Activated CD4-positive, alpha-beta memory T cell treated with anti-CD3 and anti-CD28 coated beads, Interleukin-2, amount 10 ng/mL, durations not matched to agents 7 days and 5 days (primary cell): ENCODE data around the gene APC. TPM values are rescaled to one million over a fixed set of nuclear protein-coding genes. Genes with fewer than 3 reads are reported as not detected.
A peak's percentile ranks its signal among the peaks of the same experiment; 100 is the strongest.
"Not testable (repeated sequence)": the region's sequence is repeated elsewhere in the genome, so short reads cannot be mapped to it uniquely, and the experiment has no call there.

ENCODE experiments used
- CTCF ChIA-PET: fragments of 350-600 bp; sonication (Branson Sonifier 250); formaldehyde crosslinking; loops from one replicate; lab custom pipeline; 2021; ENCODE audit warnings: antibody characterized with exemption, inconsistent platforms; lab: Charles Lee
- POLR2A ChIA-PET: fragments of 350-600 bp; sonication (Branson Sonifier 250); formaldehyde crosslinking; loops from one replicate; lab custom pipeline; 2021; ENCODE audit warnings: antibody characterized with exemption; lab: Charles Lee
- DNase-seq: peaks from one replicate; pipeline ENCODE4 v3.0.0-alpha.2; 2020
- H3K27ac Mint-ChIP-seq: one replicate; pipeline ENCODE4 v1.8.0; 2021; ENCODE audit warnings: mild to moderate bottlenecking, mixed read lengths
- H3K27me3 Mint-ChIP-seq: one replicate; pipeline ENCODE4 v1.8.0; 2021; ENCODE audit warnings: mixed read lengths
- H3K36me3 Mint-ChIP-seq: one replicate; pipeline ENCODE4 v1.8.0; 2021; ENCODE audit warnings: low read depth, mixed read lengths
- H3K4me1 Mint-ChIP-seq: one replicate; pipeline ENCODE4 v1.8.0; 2021; ENCODE audit warnings: mixed read lengths
- H3K4me3 Mint-ChIP-seq: one replicate; pipeline ENCODE4 v1.8.0; 2021; ENCODE audit warnings: mild to moderate bottlenecking, mixed read lengths
- H3K9me3 Mint-ChIP-seq: one replicate; pipeline ENCODE4 v1.8.0; 2021; ENCODE audit warnings: mixed read lengths
- total RNA-seq, 2 experiments: library from RNA; stranded (reverse); gene quantifications; one replicate each; pipeline ENCODE4 v1.2.3, GENCODE V29; 2021

APC gene
- total RNA-seq, 2 experiments from 2014 or later, result 21.7 to 21.9 TPM

DNA sequence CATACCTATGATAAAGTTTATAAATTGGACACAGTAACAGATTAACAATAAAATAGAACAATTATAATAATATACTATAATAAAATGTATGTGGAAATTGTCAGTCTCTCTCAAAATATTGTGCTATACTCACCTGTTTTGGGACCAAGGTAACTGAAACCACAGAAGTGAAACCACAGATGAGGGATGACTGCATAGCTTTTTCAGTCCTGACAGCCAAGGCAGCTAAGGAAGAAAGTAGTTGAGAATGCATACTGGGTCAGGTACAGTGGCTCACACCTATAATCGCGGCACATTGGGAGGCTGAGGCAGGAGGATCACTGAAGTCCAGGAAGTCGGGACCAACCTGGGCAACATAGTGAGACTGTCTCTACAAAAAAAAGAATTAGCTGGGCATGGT is 132.3 kb downstream of the APC start:
- DNase-seq, result no peak
- Mint-ChIP-seq H3K27me3 (no peaks in the 10 kb centered on the region), H3K4me3 (no peak overlapping the region), H3K4me1 (peaks cover 64% of the 10 kb centered on the region), H3K27ac (peak overlapping the region; percentile 68), H3K36me3 (peaks cover 73% of the 10 kb centered on the region), H3K9me3 (no peaks in the 10 kb centered on the region)
- ChIA-PET CTCF (interaction anchor here (1.1 to 1.2 kb wide), 2 partner anchors 8 to 96 kb away, joined by 3 to 8 read pairs; partner anchors contain the start of gene SRP19), POLR2A (interaction anchor here (1.0 to 2.3 kb wide), 5 partner anchors 9 to 106 kb away, joined by 3 to 10 read pairs (median 5); partner anchors contain the start of genes DCP2 and REEP5)

DNA sequence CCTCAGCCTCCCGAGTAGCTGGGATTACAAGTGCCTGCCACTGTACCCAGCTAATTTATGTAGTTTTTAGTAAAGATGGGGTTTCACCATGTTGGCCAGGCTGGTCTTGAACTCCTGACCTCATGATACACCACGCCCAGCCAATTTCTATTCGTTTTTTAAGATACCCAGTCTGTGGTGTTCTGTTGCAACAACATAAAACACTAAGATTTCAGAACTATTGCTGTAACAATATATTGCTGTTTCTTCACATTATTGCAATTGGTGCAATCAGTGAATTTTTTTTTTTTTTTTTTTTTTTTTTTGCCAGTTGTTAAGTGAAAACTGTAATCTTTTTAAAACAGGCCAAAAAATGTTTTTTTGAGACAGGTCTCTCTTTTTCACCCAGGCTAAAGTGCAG is 133.3 kb downstream of the APC start:
- Mint-ChIP-seq H3K4me1 (peaks cover 61% of the 10 kb centered on the region), H3K36me3 (peaks cover 75% of the 10 kb centered on the region), H3K27ac (no peak overlapping the region), H3K9me3 (no peaks in the 10 kb centered on the region), H3K27me3 (no peaks in the 10 kb centered on the region), H3K4me3 (no peak overlapping the region)
- CTCF ChIA-PET, result no interaction called here
- POLR2A ChIA-PET, result interaction anchor here (1.4 to 2.3 kb wide), 2 partner anchors 8 to 10 kb away, joined by 5 to 10 read pairs; no protein-coding TSS in a partner anchor
- no peak for DNase-seq

DNA sequence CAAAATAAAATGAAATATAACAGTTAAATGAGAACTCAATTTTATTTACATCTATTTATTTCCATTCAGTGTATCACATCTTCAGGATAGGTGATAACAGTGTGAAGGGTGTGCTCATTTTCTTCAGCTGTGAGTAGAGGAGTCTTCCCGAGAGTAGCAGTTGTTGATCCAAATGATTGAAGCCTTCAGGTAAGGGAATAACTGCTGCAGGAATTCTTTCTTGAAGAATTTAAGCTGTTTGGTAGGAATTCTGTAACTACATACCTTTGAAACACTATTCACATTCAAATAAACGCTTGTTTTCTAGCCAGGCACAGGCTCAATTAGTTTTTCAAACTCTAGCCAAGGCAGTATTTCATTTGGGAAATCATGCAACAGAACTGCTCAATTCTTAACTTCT is 138.7 kb downstream of the APC start:
- Mint-ChIP-seq H3K27me3 (no peaks in the 10 kb centered on the region), H3K4me3 (no peak overlapping the region), H3K36me3 (peaks cover 64% of the 10 kb centered on the region), H3K9me3 (no peaks in the 10 kb centered on the region), H3K27ac (no peak overlapping the region), H3K4me1 (peaks cover 61% of the 10 kb centered on the region)
- POLR2A ChIA-PET, result interaction anchor here (1.2 to 3.3 kb wide), 3 partner anchors 9 to 46 kb away, joined by 3 to 19 read pairs (median 11); partner anchors contain the start of gene REEP5
- CTCF ChIA-PET, result no interaction called here
- no peak for DNase-seq

DNA sequence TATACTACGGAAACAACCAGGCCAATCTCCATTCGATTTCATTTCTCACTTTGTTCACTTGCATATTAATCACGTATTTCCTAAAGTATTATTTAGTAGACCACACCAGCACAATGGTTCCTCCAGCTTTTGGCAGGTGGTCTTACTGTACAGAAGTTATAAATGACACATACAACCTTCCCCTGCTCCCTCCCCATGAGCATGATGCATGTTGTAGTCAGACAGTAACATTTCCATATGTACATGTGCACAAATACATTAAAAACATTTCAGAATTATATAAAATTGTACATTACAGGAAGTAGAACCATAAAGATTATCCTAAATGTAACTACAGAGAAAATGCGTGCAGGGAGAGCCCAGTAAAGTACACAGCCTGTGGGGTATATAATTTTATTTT is 140.4 kb downstream of the APC start:
- ChIA-PET CTCF (interaction anchor here (0.7 to 1.4 kb wide), 10 partner anchors 10 to 327 kb away, joined by 3 to 5 read pairs (median 3); partner anchors contain the start of gene SRP19), POLR2A (interaction anchor here (0.8 to 3.3 kb wide), 10 partner anchors 8 to 144 kb away, joined by 3 to 19 read pairs (median 6); partner anchors contain the start of genes REEP5 and SRP19)
- Mint-ChIP-seq H3K27me3 (no peaks in the 10 kb centered on the region), H3K9me3 (no peaks in the 10 kb centered on the region), H3K36me3 (peaks cover 56% of the 10 kb centered on the region), H3K4me1 (peaks cover 56% of the 10 kb centered on the region), H3K4me3 (no peak overlapping the region), H3K27ac (peak overlapping the region; percentile 71)
- no peak for DNase-seq

DNA sequence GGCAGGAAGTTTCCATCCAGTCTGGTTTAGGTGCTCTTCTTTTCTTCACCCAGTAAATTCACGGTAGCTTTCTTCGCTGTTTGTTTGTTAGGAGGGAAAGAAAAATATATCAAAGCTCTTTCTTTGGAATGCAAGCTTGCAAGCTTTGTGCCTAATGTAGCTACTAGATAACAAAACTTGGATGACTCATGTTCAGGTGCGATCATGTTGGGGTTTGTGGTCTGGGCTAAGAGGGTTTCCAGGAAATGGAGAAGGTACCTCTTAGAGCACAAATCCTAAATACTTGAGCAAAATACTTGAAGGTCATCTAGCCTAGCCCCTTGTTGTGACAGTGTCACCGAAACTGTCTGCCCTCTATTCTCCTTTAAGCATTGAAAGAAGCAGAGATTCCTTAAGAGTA is 141.1 kb downstream of the APC start:
- H3K4me1 Mint-ChIP-seq, result peaks cover 52% of the 10 kb centered on the region
- H3K27ac Mint-ChIP-seq, result peak overlapping the region; percentile 71
- POLR2A ChIA-PET, result interaction anchor here (0.8 to 3.3 kb wide), 11 partner anchors 9 to 144 kb away, joined by 3 to 19 read pairs (median 5); partner anchors contain the start of genes REEP5 and SRP19
- H3K4me3 Mint-ChIP-seq, result peak overlapping the region; percentile 35
- peak; percentile 77 for DNase-seq
- H3K27me3 Mint-ChIP-seq, result no peaks in the 10 kb centered on the region
- H3K9me3 Mint-ChIP-seq, result no peaks in the 10 kb centered on the region
- CTCF ChIA-PET, result interaction anchor here (0.7 to 1.4 kb wide), 11 partner anchors 8 to 327 kb away, joined by 3 to 5 read pairs (median 3); partner anchors contain the start of gene SRP19
- H3K36me3 Mint-ChIP-seq, result peaks cover 52% of the 10 kb centered on the region

- peaks cover 44% of the 10 kb centered on the region for H3K36me3 Mint-ChIP-seq
- POLR2A ChIA-PET, result interaction anchor here (0.8 to 2.6 kb wide), 8 partner anchors 10 to 96 kb away, joined by 3 to 10 read pairs (median 4); partner anchors contain the start of genes DCP2 and SRP19
- CTCF ChIA-PET, result interaction anchor here (1.2 kb wide), 1 partner anchor 41 kb away, joined by 6 read pairs; the partner anchor contains the start of gene REEP5
- no peak overlapping the region for H3K4me3 Mint-ChIP-seq
- no peak for DNase-seq
- H3K4me1 Mint-ChIP-seq, result peaks cover 43% of the 10 kb centered on the region
- peak overlapping the region; percentile 44 for H3K27ac Mint-ChIP-seq
- H3K27me3 Mint-ChIP-seq, result no peaks in the 10 kb centered on the region
- no peaks in the 10 kb centered on the region for H3K9me3 Mint-ChIP-seq
These were observed 142.7 kb downstream of the APC start for GRCh38 chr5:112880219-112880964.

- H3K36me3 Mint-ChIP-seq, result peaks cover 48% of the 10 kb centered on the region
- ChIA-PET POLR2A (no interaction called here), CTCF (no interaction called here)
- H3K27ac Mint-ChIP-seq, result no peak overlapping the region
- H3K27me3 Mint-ChIP-seq, result no peaks in the 10 kb centered on the region
- peaks cover 54% of the 10 kb centered on the region for H3K4me1 Mint-ChIP-seq
- H3K9me3 Mint-ChIP-seq, result no peaks in the 10 kb centered on the region
- no peak for DNase-seq
- no peak overlapping the region for H3K4me3 Mint-ChIP-seq
These were observed 145.5 kb downstream of the APC start for GRCh38 chr5:112883192-112883591.

DNA sequence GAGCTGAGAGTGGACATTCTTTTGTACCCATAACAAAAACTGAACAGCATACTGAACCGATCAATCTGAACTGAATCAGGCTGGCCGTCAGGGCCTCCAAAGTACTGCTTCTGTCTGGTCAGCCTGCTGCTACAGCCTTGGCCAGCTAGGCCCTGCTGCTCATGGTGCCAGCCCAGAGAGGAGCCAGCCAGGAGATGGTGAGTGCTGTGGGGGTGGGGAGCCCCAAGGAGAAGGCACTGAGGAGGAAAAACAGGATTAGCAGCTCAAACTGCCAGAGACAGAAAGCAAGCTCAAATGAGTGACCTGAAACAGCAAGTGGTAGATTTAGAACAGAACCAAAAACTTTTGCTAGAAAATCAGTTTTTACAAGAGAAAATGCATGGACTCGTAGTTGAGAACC is 147.3 kb downstream of the APC start:
- Mint-ChIP-seq H3K36me3 (peaks cover 47% of the 10 kb centered on the region), H3K9me3 (peaks cover 4% of the 10 kb centered on the region), H3K4me1 (peaks cover 53% of the 10 kb centered on the region), H3K4me3 (no peak overlapping the region), H3K27me3 (no peaks in the 10 kb centered on the region), H3K27ac (no peak overlapping the region)
- POLR2A ChIA-PET, result interaction anchor here (0.7 to 1.5 kb wide), 5 partner anchors 15 to 127 kb away, joined by 3 to 7 read pairs (median 3); partner anchors contain the start of gene SRP19
- no peak for DNase-seq
- CTCF ChIA-PET, result interaction anchor here (0.9 kb wide), 1 partner anchor 38 kb away, joined by 3 read pairs; no protein-coding TSS in a partner anchor

DNA sequence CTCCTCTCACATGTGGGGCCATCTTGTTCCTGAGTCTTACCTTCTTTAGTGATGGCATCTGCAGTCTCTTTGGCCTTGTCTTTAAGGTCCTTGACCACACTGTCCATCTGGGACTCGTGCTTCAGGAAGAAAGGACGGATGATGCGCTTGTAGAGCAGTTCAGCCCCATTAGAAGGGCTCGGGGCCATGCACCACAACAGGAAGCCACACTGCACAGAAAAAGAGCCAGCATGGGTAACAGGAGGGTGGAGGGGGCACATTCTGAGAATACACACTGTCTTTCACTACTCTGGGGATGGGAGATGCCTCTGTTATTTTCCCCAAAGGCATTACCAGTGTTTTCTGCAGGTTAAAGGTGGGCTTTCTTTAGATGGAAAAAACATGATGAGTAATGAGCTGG is 149.3 kb downstream of the APC start:
- peaks cover 48% of the 10 kb centered on the region for H3K36me3 Mint-ChIP-seq
- peak overlapping the region; percentile 80 for H3K27ac Mint-ChIP-seq
- peak; percentile 48 for DNase-seq
- H3K4me1 Mint-ChIP-seq, result peaks cover 43% of the 10 kb centered on the region
- peak overlapping the region; percentile 14 for H3K4me3 Mint-ChIP-seq
- ChIA-PET POLR2A (interaction anchor here (0.6 to 2.1 kb wide), 6 partner anchors 9 to 43 kb away, joined by 3 to 11 read pairs (median 3); partner anchors contain the start of gene REEP5), CTCF (interaction anchor here (0.8 to 3.1 kb wide), 4 partner anchors 8 to 109 kb away, joined by 3 to 16 read pairs (median 4); partner anchors contain the start of gene REEP5)
- no peaks in the 10 kb centered on the region for H3K27me3 Mint-ChIP-seq
- H3K9me3 Mint-ChIP-seq, result peaks cover 4% of the 10 kb centered on the region

- H3K9me3 Mint-ChIP-seq, H3K4me3 Mint-ChIP-seq, H3K27me3 Mint-ChIP-seq, CTCF ChIA-PET, DNase-seq: not testable (repeated sequence)
- peaks cover 60% of the 10 kb centered on the region for H3K36me3 Mint-ChIP-seq
- H3K4me1 Mint-ChIP-seq, result peaks cover 30% of the 10 kb centered on the region
- POLR2A ChIA-PET, result interaction anchor here (1.1 kb wide), 1 partner anchor 31 kb away, joined by 4 read pairs; the partner anchor contains the start of gene SRP19
- H3K27ac Mint-ChIP-seq, result peak overlapping the region; percentile 13
These were observed 154.4 kb downstream of the APC start for GRCh38 chr5:112892066-112892465.

DNA sequence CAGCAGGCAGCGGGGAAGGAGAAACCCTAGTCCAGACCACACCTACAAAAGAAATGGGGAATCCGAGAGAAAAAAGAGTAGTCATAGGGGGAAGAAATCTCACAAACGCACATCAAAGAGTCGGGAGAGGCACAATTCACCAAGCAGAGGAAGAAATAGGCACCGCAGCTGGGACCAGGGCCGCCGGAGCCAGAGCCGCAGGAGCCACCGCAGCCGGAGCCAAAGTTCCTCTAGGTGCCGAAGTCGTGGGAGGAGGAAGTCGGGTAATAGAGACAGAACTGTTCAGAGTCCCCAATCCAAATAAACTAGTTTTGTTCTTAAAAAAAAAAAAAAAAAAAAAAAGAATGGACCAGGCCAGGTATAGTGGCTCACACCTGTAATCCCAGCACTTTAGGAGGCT is 155.1 kb downstream of the APC start:
- H3K27ac Mint-ChIP-seq, result no peak overlapping the region
- H3K27me3 Mint-ChIP-seq, result no peaks in the 10 kb centered on the region
- H3K4me3 Mint-ChIP-seq, result no peak overlapping the region
- peaks cover 24% of the 10 kb centered on the region for H3K4me1 Mint-ChIP-seq
- H3K36me3 Mint-ChIP-seq, result peaks cover 62% of the 10 kb centered on the region
- H3K9me3 Mint-ChIP-seq, result peaks cover 4% of the 10 kb centered on the region
- ChIA-PET POLR2A (no interaction called here), CTCF (no interaction called here)
- no peak for DNase-seq

DNA sequence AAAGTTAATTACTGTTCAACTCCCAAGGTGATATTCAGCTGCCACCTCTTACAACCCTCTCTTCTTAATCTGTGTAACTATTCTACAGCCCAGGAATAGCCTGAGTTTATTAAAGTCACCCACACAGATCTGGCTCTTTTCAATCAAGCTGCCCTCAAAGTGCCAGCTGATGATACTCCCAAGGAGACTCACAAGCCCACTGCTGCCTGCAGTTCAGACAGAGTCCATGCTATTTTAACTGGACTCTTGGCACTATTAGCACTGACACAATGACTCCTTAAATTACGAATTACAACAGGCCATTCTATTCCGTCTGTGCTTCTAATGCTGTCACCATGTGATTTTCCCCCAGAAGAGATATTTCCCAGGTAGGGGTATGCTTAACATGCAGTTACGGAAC is 158.0 kb downstream of the APC start:
- no peak overlapping the region for H3K27ac Mint-ChIP-seq
- H3K9me3 Mint-ChIP-seq, result no peaks in the 10 kb centered on the region
- CTCF ChIA-PET, result interaction anchor here (1.0 to 1.8 kb wide), 3 partner anchors 8 to 27 kb away, joined by 3 to 4 read pairs (median 3); no protein-coding TSS in a partner anchor
- DNase-seq, result no peak
- H3K4me1 Mint-ChIP-seq, result peaks cover 12% of the 10 kb centered on the region
- POLR2A ChIA-PET, result interaction anchor here (0.7 kb wide), 1 partner anchor 92 kb away, joined by 3 read pairs; no protein-coding TSS in a partner anchor
- no peak overlapping the region for H3K4me3 Mint-ChIP-seq
- peaks cover 68% of the 10 kb centered on the region for H3K36me3 Mint-ChIP-seq
- H3K27me3 Mint-ChIP-seq, result no peaks in the 10 kb centered on the region
